ENCODE measurements around the gene GAB1. TPM values are rescaled to one million over a fixed set of nuclear protein-coding genes. Genes with fewer than 3 reads are reported as not detected.

The GAB1 gene
- total and polyA plus RNA-seq, 2 of the 8 experiments (the other 6 are each of a cell fraction or from before 2014, with no cell fraction given): 6.8 to 21.3 TPM

GRCh38 chr4:143405075-143405730 lies 68.5 kb downstream of the GAB1 start:
- H3K79me2 ChIP-seq (ENCODE audit: control insufficient read depth in 1 of 2, insufficient read depth in 2 of 2, low read length in 2 of 2): peaks cover 0 to 5% of the 10 kb centered on the region in 2 experiments; a peak in 1 of 4 replicates
- ChIA-PET POLR2A (ENCODE audit: partially characterized antibody) (no interaction called here), CTCF (ENCODE audit: partially characterized antibody) (interaction anchor here (1.5 to 1.7 kb wide), 2 partner anchors 9 to 13 kb away, joined by 5 to 8 read pairs; no protein-coding TSS in a partner anchor)
- H3K27me3 ChIP-seq (replicated peaks in 1 of 4; ENCODE audit: control insufficient read depth in 3 of 4, extremely low read depth in 1 of 4, insufficient read depth in 3 of 4, low read length in 3 of 4): peaks cover 0 to 1% (median 0%) of the 10 kb centered on the region in 4 experiments; a peak in 1 of 7 replicates
- no peak overlapping the region for H3K18ac ChIP-seq (ENCODE audit: extremely low read depth, low read length)
- H3K14ac ChIP-seq (ENCODE audit: insufficient read length): no peak overlapping the region
- no peak overlapping the region for H4K8ac ChIP-seq (ENCODE audit: extremely low read depth, insufficient read depth, low read length)
- H2BK20ac ChIP-seq (ENCODE audit: low read length): no peak overlapping the region
- no peak overlapping the region for H4K91ac ChIP-seq (replicated peaks; ENCODE audit: insufficient read length, low read length)
- H4K5ac ChIP-seq (ENCODE audit: insufficient read length, low read depth, low read length): no peak overlapping the region
- no peaks in the 10 kb centered on the region; a peak in 1 of 4 replicates for H3K9me3 ChIP-seq (ENCODE audit: insufficient read depth in 2 of 2, low read depth in 1 of 2, low read length in 1 of 2)
- H3K4me1 ChIP-seq (replicated peaks in 1 of 4; ENCODE audit: control insufficient read depth in 3 of 4, insufficient read depth in 4 of 4, low read length in 3 of 4): no peaks in the 10 kb centered on the region
- FAIRE-seq (no peak), DNase-seq (ENCODE audit: low read depth in 1 of 2, low spot score in 2 of 2) (no peak)
- H3K56ac ChIP-seq (replicated peaks; ENCODE audit: insufficient read length, low read depth, low read length): no peak overlapping the region
- no peak overlapping the region for H3K23ac ChIP-seq (ENCODE audit: insufficient read length)
- H3K23me2 ChIP-seq (ENCODE audit: low read depth, low read length): no peaks in the 10 kb centered on the region
- no peak overlapping the region for H2BK120ac ChIP-seq (replicated peaks; ENCODE audit: low read depth, low read length)
- no peaks in the 10 kb centered on the region for H3K79me1 ChIP-seq (ENCODE audit: low read depth, low read length)
- no peak overlapping the region for H2AFZ ChIP-seq (ENCODE audit: low read length)
- H4K20me1 ChIP-seq (replicated peaks in 1 of 2; ENCODE audit: control insufficient read depth in 1 of 2, insufficient read depth in 2 of 2, low read length in 2 of 2): no peaks in the 10 kb centered on the region
- no peaks in the 10 kb centered on the region for H3K36me3 ChIP-seq (ENCODE audit: control insufficient read depth in 2 of 4, insufficient read depth in 4 of 4, low read length in 3 of 4)
- WGBS, 2 experiments (ENCODE audit: extremely low coverage in 1 of 2, insufficient coverage in 1 of 2, insufficient read length in 1 of 2, insufficient replicate concordance in 2 of 2, low coverage in 1 of 2, low lambda C conversion rate in 2 of 2, missing lambda C conversion rate in 1 of 2): 88% methylated on average over 3 of the region's 3 CpGs; no CpG with 5 or more reads in 1 of the 2 experiments
- no peak overlapping the region for H3K9ac ChIP-seq (replicated peaks in 1 of 4; ENCODE audit: extremely low read depth in 1 of 4, low read depth in 3 of 4, low read length in 3 of 4)
- H2BK15ac ChIP-seq (ENCODE audit: low read length): no peak overlapping the region
- H2BK12ac ChIP-seq (ENCODE audit: low read depth, low read length): no peak overlapping the region
- TF ChIP-seq TBP (IDR thresholded peaks at IDR 0.05; ENCODE audit: low read depth, low read length) (no peak), BRCA1 (IDR thresholded peaks at IDR 0.05; ENCODE audit: low read depth, low read length) (no peak), POLR2AphosphoS5 (IDR thresholded peaks at IDR 0.05; ENCODE audit: low read depth, low read length) (no peak), ASH2L (IDR thresholded peaks at IDR 0.05; ENCODE audit: low read length) (no peak), EP300 (IDR thresholded peaks at IDR 0.05; ENCODE audit: borderline replicate concordance in 1 of 2, low read depth in 2 of 2, low read length in 2 of 2) (no peak), ZNF274 (IDR thresholded peaks at IDR 0.05; ENCODE audit: borderline replicate concordance, extremely low read depth, low read length) (no peak), SIX5 (IDR thresholded peaks at IDR 0.05; ENCODE audit: low read depth, low read length) (no peak), MAX (IDR thresholded peaks at IDR 0.05) (no peak), TCF12 (IDR thresholded peaks at IDR 0.05; ENCODE audit: low read depth, low read length) (no peak), RNF2 (IDR thresholded peaks at IDR 0.05; ENCODE audit: borderline replicate concordance, low read depth, low read length, missing control alignments, poor library complexity, severe bottlenecking) (no peak), TAF7 (optimal IDR thresholded peaks at IDR 0.05; ENCODE audit: borderline replicate concordance, low read depth, low read length) (no peak)
- H3K27ac ChIP-seq (ENCODE audit: low read depth, low read length): no peak overlapping the region
- no peak overlapping the region for H3K4ac ChIP-seq (replicated peaks; ENCODE audit: insufficient read length, low read depth, low read length)
- no peak overlapping the region for H2BK5ac ChIP-seq (ENCODE audit: low read depth, low read length)
- H3K4me2 ChIP-seq (ENCODE audit: insufficient read depth in 1 of 2, low read depth in 2 of 2, low read length in 2 of 2): no peak overlapping the region
- no peak overlapping the region for H3K4me3 ChIP-seq (ENCODE audit: extremely low read depth in 1 of 4, insufficient read depth in 2 of 4, low read depth in 3 of 4, low read length in 4 of 4)
- H2AK5ac ChIP-seq (ENCODE audit: low read depth, low read length): no peak overlapping the region
